COLO668 (cell line): ENCODE measurements around the gene KCP.

ENCODE experiments used
- DNase-seq: peaks from one replicate; lab custom pipeline; 2025; ENCODE audit not compliant: unreplicated experiment; lab: John Stamatoyannopoulos, UW

The KCP gene

GRCh38 chr7:128876127-128876526 is 34.4 kb downstream of the KCP start:
- DNase-seq = no peak

- no peak for DNase-seq
Measured at GRCh38 chr7:128875523-128875948, 35.0 kb downstream of the KCP start.

- peak; percentile 91 for DNase-seq
Measured at GRCh38 chr7:128874140-128875031, 36.1 kb downstream of the KCP start.

- no peak for DNase-seq
Measured at GRCh38 chr7:128873234-128873633, 37.3 kb downstream of the KCP start.

GRCh38 chr7:128872394-128872824 is 38.1 kb downstream of the KCP start:
- DNase-seq = no peak

- peak; percentile 28 for DNase-seq
Measured at GRCh38 chr7:128871050-128871449, 39.5 kb downstream of the KCP start.

GRCh38 chr7:128869944-128870285 is 40.6 kb downstream of the KCP start:
- DNase-seq = peak; percentile 62

GRCh38 chr7:128869138-128869943 is 41.2 kb downstream of the KCP start:
- DNase-seq = peak; percentile 91

- DNase-seq = peak; percentile 62
Measured at GRCh38 chr7:128868624-128869137, 41.8 kb downstream of the KCP start.

- peak; percentile 86 for DNase-seq
Measured at GRCh38 chr7:128867842-128868623, 42.5 kb downstream of the KCP start.

GRCh38 chr7:128867241-128867640 is 43.3 kb downstream of the KCP start:
- DNase-seq = peak; percentile 18

- DNase-seq = no peak
Measured at GRCh38 chr7:128865996-128866877, 44.3 kb downstream of the KCP start.

- DNase-seq = no peak
Measured at GRCh38 chr7:128865303-128865702, 45.2 kb downstream of the KCP start.

- DNase-seq = peak; percentile 58
Measured at GRCh38 chr7:128863433-128863989, 47.0 kb downstream of the KCP start.

GRCh38 chr7:128862571-128863432 is 47.7 kb downstream of the KCP start, which contains the start of gene ATP6V1F:
Gene ATP6V1F, plus strand, starts transcription at chr7:128862856. Its CDS starts 49 bp downstream, at chr7:128862905.
- DNase-seq = peak; percentile 97

- DNase-seq = no peak
Measured at GRCh38 chr7:128861957-128862570, 48.4 kb downstream of the KCP start.

GRCh38 chr7:128860158-128861073 is 50.1 kb downstream of the KCP start:
- no peak for DNase-seq
